Astrocyte of the cerebellum (primary cell): ENCODE results near the gene MEP1B.

ENCODE experiments used
- DNase-seq: peaks from one replicate; pipeline ENCODE4 v3.0.0-alpha.2; 2011; ENCODE audit warnings: low read depth
- H3K4me3 ChIP-seq: 2 replicates; pipeline ENCODE4 v1.5.1; 2011; ENCODE audit warnings: mild to moderate bottlenecking, low read depth, low read length, moderate library complexity
- in situ Hi-C: cut with HindIII; loops from 2 replicates; pipeline ENCODE4 v1.10.0; 2017; ENCODE audit warnings: low sequenced_read_pairs
- TF ChIP-seq, protein P1 (sequence below): IDR thresholded peaks from 2 replicates; pipeline ENCODE4 v1.5.1; 2012; ENCODE audit warnings: low read length, low read depth, moderate library complexity, mild to moderate bottlenecking; ENCODE audit errors: missing control alignments

The MEP1B gene

DNA sequence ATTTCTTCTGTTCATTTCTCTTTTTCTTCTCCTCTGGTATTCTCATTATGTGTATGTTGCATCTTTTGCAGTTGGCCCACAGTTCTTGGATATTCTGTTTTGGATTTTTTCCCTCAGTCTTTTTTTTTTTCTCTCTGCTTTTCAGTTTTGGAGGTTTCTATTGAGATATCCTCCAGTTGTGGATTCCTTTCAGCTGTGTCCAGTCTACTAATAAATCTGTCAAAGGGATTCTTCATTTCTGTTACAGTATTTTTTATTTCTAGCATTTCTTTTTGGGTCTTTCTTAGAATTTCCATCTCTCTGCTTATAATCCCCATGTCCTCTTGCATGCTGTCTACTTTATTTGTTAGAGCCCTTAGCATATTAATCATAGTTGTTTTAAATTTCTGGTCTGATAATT, 6.3 kb upstream of the MEP1B start:
- DNase-seq: no peak
- TF ChIP-seq, protein P1, sequence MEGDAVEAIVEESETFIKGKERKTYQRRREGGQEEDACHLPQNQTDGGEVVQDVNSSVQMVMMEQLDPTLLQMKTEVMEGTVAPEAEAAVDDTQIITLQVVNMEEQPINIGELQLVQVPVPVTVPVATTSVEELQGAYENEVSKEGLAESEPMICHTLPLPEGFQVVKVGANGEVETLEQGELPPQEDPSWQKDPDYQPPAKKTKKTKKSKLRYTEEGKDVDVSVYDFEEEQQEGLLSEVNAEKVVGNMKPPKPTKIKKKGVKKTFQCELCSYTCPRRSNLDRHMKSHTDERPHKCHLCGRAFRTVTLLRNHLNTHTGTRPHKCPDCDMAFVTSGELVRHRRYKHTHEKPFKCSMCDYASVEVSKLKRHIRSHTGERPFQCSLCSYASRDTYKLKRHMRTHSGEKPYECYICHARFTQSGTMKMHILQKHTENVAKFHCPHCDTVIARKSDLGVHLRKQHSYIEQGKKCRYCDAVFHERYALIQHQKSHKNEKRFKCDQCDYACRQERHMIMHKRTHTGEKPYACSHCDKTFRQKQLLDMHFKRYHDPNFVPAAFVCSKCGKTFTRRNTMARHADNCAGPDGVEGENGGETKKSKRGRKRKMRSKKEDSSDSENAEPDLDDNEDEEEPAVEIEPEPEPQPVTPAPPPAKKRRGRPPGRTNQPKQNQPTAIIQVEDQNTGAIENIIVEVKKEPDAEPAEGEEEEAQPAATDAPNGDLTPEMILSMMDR: no peak
- no peak overlapping the region for H3K4me3 ChIP-seq
- in situ Hi-C loops: no loop called here

DNA sequence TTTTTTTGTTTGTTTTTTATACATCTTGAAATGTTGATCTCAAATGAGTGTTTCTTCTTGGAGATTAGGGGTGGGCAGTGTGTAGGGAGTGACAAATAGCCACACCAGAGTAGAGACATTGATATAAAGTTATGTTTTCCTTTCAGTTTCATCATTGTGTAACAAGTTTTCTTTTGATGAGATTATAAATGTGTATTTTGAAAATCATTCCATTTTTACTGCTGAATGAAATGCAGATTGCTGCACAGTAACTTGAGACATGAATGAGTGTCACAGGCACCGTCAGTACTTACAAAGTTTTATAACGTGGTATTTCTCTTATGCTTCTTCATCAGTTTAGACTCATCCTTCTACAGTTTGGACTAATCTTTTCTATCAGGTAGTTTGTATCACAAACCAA, 370 bp downstream of the MEP1B start:
- in situ Hi-C loops: no loop called here
- TF ChIP-seq, protein P1: no peak

DNA sequence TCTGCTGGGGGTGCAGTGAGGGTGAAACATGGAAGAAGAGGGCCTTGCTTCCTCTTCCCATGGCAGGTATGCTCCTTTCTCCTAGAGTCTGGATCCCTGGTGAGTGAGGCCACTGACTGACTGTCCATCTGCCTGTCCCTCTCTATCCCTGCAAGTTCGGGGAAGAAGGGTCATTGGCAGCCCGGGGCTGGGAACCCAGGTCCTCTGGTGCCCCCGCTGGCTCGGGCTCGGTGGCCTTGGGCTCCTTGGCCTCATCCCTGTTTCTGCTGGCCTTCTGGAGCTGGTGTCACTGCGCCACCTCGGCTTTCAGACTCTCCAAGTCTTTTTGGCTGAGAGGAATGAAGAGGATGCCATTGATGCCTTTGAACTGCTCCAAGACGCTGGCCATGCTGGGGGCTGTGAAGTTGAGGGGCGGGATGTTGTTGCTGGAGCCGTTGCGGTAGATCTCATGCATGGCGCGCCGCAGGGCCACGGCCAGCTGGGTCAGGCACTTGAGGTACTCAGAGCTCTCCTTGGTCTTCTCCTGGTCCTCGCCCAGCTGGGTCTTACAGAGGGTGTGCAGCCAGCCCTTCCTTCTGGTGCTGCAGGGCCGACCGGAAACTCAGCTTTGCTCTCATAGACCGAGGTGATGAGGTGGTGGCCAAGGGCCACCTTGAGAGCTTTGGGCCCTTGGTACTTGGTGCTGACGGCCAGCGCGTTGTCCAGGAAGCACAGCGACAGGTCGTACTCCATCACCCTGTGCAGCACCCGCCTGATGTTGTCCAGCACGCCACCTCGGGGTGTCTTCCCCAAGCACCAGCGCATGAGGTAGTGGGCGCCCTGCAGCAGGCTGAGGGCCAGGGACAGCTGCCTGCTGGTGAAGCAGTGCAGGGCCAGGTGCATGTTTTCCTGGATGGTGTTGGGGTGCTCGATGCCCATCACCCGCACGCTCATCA, 6.3 kb downstream of the MEP1B start:
- in situ Hi-C loops: no loop called here
- TF ChIP-seq, protein P1: no peak
- no peak overlapping the region for H3K4me3 ChIP-seq
- no peak for DNase-seq

More for the DNA sequence above, 370 bp downstream of the MEP1B start:
- no peak overlapping the region for H3K4me3 ChIP-seq
- no peak for DNase-seq

DNA sequence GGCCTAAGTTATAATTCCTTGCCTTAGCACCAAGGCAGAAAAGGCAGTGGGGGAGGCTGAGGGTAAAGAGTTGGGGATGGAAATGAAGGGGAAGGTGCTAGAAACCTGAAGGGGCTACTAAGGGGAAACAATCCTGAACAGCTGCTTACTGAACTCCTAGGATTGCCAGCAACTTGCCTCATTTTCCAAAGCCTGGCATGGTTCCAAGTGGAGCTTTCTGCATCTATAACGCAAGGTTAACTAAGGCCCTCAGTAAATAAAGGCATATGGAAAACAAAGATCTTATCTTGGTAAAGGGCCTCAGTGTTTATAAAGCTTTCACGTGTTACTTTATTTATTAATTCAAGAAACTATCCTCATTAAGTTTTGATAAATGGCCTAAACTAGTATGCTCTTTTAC, 10.9 kb downstream of the MEP1B start:
- no peak overlapping the region for H3K4me3 ChIP-seq
- TF ChIP-seq, protein P1: no peak
- in situ Hi-C loops: no loop called here
- DNase-seq: no peak

DNA sequence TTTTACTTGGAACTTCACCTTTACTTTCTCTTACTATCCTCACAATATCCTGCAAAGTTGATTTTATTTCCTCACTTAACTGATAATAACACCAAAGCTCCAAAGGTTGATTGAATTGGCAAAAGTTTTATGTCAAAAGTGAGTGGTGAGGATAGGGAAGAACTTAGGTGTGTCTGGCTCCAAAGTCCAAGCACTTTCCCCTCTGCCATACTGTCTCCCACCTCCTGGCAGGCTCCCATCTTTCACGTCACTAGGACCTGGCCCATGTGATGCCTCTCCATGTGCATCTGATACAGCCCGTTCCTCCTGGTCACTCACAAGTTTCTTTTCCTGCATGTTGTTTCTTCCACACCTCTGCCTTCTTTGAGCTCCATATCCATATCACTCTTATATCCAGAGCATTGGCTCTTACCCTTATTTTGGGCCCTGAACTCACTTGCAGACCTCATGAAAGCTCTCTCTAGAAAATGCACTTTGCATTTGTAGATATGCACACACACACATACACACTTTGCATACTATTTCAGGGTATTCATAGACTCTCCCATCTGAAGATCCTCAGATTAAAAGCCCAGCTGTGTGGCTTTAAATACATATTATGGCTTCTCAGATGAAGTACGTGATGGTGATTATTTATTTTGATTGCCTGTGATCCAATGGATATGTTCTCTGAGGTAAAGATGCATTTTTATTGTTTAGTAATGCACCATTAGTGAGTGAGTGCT, 12.3 kb downstream of the MEP1B start:
- H3K4me3 ChIP-seq: no peak overlapping the region
- no peak for DNase-seq
- TF ChIP-seq, protein P1: no peak
- in situ Hi-C loops: no loop called here

DNA sequence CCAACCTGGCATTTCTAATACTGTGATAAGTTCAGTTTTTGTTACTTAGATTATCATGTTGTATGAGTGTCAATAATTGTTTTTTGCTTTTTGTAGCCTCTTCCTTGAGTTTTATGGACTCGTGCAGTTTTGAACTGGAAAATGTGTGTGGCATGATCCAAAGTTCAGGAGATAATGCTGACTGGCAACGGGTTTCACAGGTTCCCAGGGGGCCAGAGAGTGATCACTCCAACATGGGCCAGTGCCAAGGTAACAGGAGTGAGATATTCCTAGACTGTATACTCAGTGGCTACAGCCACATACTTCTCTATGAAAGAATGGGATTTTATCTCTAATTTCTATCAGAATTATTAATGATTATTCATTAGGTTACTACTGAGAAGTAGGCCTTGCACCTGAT, 18.2 kb downstream of the MEP1B start:
- H3K4me3 ChIP-seq: no peak overlapping the region
- TF ChIP-seq, protein P1: no peak
- in situ Hi-C loops: no loop called here
- no peak for DNase-seq
